GM19463 (cell line): ENCODE measurements around the gene SPATA31C2.
"Not testable (repeated sequence)": the region's sequence is repeated elsewhere in the genome, so short reads cannot be mapped to it uniquely, and the experiment has no call there.

Source experiments
- ATAC-seq: cut with Tn5 transposase; IDR thresholded peaks from one replicate; pipeline ENCODE4 v1.9.1; 2021; ENCODE audit warnings: mild to moderate bottlenecking, moderate library complexity; ENCODE audit not compliant: unreplicated experiment

Gene SPATA31C2

GRCh38 chr9:88138375-88138774 is at the start of gene SPATA31C2:
Gene SPATA31C2, minus strand, starts transcription at chr9:88138475. Its CDS starts 29 bp downstream, at chr9:88138446.
- ATAC-seq: not testable (repeated sequence)

DNA sequence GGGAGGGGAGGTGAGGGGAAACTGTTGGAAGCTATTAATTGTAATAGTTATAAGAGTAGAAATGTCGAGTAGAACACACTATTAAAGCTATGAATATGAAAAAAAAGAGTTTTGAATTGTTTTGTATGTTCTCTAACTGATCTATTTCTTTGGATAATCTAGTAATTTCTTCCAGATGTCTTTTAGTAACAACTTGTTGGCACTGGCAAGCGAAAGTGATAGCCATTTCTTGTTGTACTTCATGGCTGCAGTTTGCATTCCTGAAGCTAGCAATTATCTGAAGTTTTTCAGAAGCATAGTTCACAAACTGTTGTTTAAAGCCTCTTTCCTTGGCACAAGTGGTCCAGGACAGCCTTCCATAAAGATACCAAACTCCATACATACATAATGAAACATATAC is 49.4 kb upstream of the SPATA31C2 start:
- ATAC-seq: no peak

- ATAC-seq: no peak
Measured at GRCh38 chr9:88186495-88187110, 48.3 kb upstream of the SPATA31C2 start.

DNA sequence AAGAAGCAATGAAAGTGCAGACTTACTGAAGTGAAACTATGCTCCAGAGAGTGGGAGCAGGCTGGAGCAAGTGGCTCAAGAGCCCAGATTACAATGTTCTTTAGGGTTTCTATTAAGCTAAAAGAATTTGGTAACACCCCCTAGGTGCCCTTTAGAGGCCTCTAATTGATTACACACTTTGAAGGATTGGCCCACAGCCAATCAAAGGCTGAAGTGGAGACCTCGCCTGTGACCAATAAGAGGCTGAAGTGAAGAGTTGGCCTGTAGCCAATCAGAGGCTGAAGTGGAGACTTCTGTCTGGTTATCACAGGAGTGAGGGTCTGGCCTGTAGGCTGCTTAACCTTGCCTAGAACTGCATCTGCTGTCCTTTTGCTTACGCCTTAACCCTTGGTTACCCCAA is 46.7 kb upstream of the SPATA31C2 start:
- no peak for ATAC-seq

DNA sequence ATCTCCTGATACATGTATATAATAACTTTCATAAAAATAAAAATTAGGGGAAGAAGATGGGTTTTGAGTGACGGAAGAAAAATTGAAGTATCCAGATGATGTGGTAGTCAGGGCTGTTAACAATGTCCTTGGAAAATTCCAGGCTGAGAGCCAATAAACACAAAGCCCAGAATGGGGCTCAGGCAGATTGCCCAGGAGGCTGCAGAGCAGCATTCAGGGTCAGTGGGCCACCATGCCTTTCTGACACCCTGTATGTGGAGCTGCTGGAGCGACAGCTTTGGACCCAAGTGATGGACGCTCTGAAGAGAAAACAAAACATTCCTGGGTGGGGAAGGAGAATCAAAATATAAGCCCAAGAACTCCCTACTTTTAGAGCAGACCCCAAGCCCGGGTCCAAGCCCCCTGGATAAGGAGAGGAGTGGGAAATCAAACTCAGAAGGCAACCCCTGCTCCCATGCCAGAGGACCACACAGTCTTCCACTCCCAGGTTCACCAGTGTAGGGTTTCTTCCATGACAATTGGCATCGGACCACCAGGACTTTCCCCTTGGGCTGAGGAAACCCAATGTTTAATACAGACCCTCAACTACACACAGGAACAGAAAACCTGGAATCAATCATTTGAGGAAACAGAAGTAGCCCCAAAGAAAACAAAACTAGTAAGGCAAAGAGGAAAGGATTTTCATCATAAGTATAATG is 45.7 kb upstream of the SPATA31C2 start:
- ATAC-seq: no peak

- ATAC-seq: no peak
Measured at GRCh38 chr9:88182501-88182900, 44.2 kb upstream of the SPATA31C2 start.

DNA sequence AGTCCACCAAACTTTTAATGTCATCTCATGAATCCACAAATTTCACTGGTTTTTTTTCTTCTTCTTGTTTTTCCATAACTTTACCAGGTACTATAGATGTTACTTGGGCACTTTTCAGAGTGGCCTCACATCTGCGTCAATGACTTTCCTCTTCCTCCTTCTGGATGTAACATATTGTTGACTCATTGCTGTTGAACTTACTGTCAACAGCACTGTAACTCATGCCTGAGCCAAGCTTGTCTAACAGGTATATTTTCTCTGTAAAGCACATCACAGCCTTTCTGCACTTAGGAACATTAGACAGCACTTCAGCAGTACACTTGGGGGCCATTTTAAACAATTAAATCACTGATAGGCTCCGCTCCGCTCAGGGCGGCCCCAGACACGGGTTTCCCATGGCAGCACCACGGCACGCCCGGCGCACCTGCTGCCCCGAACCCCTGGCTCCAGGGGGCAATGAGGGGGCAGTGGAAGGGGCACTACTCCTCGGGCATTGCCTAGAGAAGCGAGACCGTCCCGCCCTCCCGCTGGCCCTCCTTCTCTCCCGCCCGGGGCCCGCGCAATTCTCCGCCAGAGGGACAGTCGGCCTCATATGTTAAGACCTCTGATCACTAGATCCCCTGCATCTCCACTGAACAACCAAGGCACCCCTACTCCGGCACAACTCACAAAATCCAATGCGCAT is 41.9 kb upstream of the SPATA31C2 start:
- ATAC-seq: no peak

DNA sequence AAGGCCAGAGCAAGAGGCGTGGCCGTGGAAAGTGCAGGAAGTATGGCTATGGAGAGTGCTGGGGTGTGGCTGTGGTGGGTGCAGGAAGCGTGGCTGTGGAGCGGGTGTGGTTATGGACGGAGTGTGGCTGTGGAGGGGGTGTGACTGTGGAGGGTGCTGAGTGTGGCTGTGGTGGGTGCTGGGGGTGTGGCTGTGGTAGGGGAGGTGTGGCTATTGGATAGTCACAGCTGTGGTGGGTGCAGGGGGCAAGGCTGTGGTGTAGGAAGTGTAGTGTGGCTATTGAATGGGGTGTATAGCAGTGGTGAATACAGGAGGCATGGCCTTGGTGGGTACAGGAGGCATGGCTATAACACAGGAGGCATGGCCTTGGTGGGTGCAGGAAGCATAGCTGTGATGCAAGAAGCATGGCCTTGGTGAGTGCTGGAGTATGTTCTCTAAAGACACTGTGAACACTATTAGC is 40.8 kb upstream of the SPATA31C2 start:
- no peak for ATAC-seq

- ATAC-seq: no peak
Measured at GRCh38 chr9:88178641-88179040, 40.4 kb upstream of the SPATA31C2 start.

- ATAC-seq: no peak
Measured at GRCh38 chr9:88177371-88177770, 39.1 kb upstream of the SPATA31C2 start.

DNA sequence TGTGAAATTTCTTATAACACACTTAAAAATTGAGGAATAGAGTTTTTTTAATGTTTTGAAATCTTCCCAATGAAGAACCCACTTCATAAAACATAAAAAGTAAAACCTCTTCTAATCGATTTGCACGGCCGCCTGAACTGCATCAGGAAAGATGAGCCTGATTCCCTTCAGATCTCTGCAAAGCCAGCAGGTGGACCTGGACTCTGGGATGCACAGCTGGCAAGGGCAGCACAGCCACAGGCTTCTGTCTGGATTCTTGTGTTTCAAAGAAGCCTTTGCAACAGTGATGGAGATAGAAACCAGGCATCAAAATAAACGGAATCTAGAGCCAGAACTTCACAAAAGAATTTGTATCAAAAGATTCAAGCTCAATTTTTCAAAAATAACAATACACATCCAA is 36.0 kb upstream of the SPATA31C2 start:
- ATAC-seq: no peak

GRCh38 chr9:88173378-88173999 is 35.2 kb upstream of the SPATA31C2 start:
- no peak for ATAC-seq

DNA sequence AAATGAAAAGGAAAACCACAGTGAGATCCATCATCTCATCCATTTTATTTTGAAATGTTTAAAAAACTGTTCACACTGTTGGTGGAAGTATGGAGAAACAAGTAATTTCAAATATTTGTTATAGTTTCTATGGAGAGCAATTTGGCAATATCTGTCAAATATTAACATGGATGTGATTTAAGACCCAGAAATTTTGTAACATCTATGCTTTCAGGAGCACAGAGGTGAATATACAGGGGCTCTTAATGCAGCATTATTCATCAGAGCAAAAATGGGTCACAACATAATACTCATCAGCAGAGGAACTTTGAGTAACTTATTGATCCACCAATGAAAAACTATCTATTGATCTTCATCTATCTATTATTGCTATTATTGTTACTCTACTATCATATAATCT is 31.4 kb upstream of the SPATA31C2 start:
- ATAC-seq: no peak

- ATAC-seq: no peak
Measured at GRCh38 chr9:88168564-88168963, 30.3 kb upstream of the SPATA31C2 start.

GRCh38 chr9:88166660-88167059 is 28.4 kb upstream of the SPATA31C2 start:
- ATAC-seq: no peak

GRCh38 chr9:88164850-88165249 is 26.6 kb upstream of the SPATA31C2 start:
- ATAC-seq: no peak

DNA sequence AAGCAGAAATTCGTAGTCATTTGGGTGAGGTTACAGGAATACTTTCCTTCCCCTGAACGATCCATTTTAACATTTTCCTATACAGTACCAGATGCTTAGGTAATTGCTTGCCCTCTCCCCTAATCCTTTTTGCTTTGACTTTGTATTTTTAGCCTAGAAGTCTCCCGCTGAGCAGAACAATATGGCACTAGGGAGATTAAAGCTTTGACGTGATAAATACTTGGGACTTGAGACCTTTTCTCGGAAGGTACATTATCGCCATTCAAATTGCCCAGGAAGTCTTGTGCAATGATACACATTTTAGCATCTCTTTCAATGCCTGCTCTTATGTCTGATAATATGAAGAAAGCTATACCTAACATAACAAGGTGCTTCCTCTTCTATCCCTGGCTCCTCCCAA is 22.9 kb upstream of the SPATA31C2 start:
- no peak for ATAC-seq

- ATAC-seq: no peak
Measured at GRCh38 chr9:88143957-88144625, 5.8 kb upstream of the SPATA31C2 start.

DNA sequence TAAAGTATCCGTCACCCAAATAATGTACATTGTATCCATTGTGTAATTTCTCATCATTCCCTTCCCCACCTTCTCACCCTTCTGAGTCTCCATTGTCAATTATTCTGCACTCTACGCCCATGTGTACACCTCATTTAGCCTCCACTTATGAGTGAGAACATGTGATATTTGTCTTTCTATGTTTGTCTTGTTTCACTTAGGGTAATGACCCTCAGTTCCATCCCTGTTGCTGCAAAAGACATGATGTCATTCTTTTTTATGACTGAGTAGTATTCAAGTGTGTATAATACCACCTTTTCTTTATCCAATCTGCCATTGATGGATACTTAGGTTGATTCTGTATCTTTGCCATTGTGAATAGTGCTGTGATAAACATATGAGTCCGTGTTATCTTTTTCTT is 4.9 kb upstream of the SPATA31C2 start:
- ATAC-seq: no peak

DNA sequence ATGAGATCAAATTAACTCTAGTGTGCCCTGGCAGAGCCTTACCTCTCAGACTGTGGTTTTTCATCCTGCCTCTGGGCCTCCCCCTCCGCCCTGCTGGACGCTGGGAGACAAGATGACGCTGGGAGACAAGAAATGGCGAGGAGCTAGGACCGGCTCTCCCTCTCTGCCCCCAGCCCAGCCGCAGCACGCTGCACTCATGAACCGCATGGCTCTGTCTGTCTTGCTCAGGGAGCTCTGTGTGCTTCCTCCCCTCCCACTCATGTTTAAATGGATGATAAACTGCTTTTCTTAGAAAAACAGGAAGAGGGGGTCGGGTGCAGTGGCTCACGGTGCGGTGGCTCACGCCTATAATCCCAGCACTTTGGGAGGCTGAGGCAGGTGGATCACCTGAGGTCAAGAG is 4.7 kb downstream of the SPATA31C2 start:
- not testable (repeated sequence) for ATAC-seq

- ATAC-seq: not testable (repeated sequence)
Measured at GRCh38 chr9:88129556-88129955, 8.7 kb downstream of the SPATA31C2 start.
